SK-N-SH (cell line): ENCODE measurements around the gene SLX4IP.

ENCODE experiments used
- CHD2 ChIP-seq: fragments of 150-350 bp; IDR thresholded peaks from 2 replicates; pipeline ENCODE4 v1.6.1; 2018; ENCODE audit warnings: low read length; ENCODE audit not compliant: partially characterized antibody
- JUND ChIP-seq: IDR thresholded peaks from 2 replicates; pipeline ENCODE4 v1.4.0; 2012
- MAX ChIP-seq: IDR thresholded peaks from 2 replicates; pipeline ENCODE4 v1.4.0; 2012; ENCODE audit warnings: low read depth
- MXI1 ChIP-seq: IDR thresholded peaks from 2 replicates; pipeline ENCODE4 v1.6.1; 2012; ENCODE audit warnings: mild to moderate bottlenecking, low read depth, low read length, improper control_type of control experiment
- POLR2AphosphoS5 ChIP-seq: IDR thresholded peaks from 2 replicates; pipeline ENCODE4 v1.6.1; 2012; ENCODE audit warnings: low read depth, low read length
- RFX5 ChIP-seq: IDR thresholded peaks from 2 replicates; pipeline ENCODE4 v1.6.1; 2012; ENCODE audit warnings: mild to moderate bottlenecking, improper control_type of control experiment, low read length
- YY1 ChIP-seq: IDR thresholded peaks from 2 replicates; pipeline ENCODE4 v1.4.0; 2012; ENCODE audit warnings: low read depth, mild to moderate bottlenecking
- TF ChIP-seq, protein P1 (sequence below): fragments of 200-600 bp; sonication (generic); IDR thresholded peaks from 2 replicates; pipeline ENCODE4 v1.6.1; 2017; ENCODE audit warnings: antibody characterized with exemption, mild to moderate bottlenecking, moderate library complexity

DNA sequence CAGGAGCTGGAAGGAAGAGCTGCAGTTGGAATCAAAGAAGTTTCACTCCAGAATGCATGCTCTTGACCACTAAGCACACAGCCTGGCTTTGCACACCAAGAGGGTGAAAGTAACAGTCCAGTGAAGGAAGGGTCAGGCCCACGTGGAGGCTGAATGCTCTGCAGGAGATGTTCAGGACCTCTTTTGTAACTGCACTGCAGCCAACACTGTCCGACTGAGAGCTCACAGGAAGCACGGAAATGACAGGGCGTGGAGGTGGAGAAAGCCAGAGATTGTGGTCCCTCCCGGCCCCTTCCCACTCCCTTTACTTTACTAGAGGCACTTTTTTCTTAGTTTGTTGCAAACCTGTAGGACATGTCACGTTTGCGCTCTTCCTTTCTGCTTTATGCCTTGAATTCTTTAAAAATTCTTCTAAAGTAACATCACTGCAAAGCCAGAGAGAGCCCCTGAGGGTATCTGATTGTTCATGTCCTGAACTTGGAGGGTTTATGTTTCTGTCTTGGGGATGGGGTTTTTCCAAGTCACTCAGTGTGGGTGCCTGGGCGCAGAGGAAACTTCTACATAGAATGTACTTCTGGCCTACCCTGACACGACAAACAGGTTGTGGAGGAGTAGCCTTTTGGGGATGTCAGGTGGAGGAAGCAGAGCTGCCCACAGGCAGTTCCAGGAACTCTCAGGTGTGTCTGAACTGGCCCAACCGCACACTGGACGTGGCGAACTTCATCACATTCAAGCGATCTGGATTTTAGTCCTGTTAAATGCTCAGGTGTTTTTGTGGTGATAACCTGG, 197.8 kb downstream of the SLX4IP start:
- TF ChIP-seq RFX5 = no peak
- TF ChIP-seq, protein P1, sequence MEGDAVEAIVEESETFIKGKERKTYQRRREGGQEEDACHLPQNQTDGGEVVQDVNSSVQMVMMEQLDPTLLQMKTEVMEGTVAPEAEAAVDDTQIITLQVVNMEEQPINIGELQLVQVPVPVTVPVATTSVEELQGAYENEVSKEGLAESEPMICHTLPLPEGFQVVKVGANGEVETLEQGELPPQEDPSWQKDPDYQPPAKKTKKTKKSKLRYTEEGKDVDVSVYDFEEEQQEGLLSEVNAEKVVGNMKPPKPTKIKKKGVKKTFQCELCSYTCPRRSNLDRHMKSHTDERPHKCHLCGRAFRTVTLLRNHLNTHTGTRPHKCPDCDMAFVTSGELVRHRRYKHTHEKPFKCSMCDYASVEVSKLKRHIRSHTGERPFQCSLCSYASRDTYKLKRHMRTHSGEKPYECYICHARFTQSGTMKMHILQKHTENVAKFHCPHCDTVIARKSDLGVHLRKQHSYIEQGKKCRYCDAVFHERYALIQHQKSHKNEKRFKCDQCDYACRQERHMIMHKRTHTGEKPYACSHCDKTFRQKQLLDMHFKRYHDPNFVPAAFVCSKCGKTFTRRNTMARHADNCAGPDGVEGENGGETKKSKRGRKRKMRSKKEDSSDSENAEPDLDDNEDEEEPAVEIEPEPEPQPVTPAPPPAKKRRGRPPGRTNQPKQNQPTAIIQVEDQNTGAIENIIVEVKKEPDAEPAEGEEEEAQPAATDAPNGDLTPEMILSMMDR = no peak
- no peak for TF ChIP-seq JUND
- TF ChIP-seq POLR2AphosphoS5 = no peak
- TF ChIP-seq YY1 = no peak
- no peak for TF ChIP-seq MAX
- no peak for TF ChIP-seq CHD2
- no peak for TF ChIP-seq MXI1
